ENCODE data around the gene GMPR.
"Not testable (repeated sequence)": the region's sequence is repeated elsewhere in the genome, so short reads cannot be mapped to it uniquely, and the experiment has no call there.

The GMPR gene

GRCh38 chr6:16209539-16209938 is 28.8 kb upstream of the GMPR start:
- no peak overlapping the region for H3K4me3 ChIP-seq (ENCODE audit: low read depth, low read length)
- no peak for DNase-seq (ENCODE audit: low read depth)
- no peak for TF ChIP-seq CTCF (IDR thresholded peaks at IDR 0.05; ENCODE audit: insufficient read depth, low read depth, low read length, missing control alignments)

- DNase-seq (ENCODE audit: low read depth): no peak
- no peak for TF ChIP-seq CTCF (IDR thresholded peaks at IDR 0.05; ENCODE audit: insufficient read depth, low read depth, low read length, missing control alignments)
- no peak overlapping the region for H3K4me3 ChIP-seq (ENCODE audit: low read depth, low read length)
Measured at GRCh38 chr6:16212276-16212675, 26.1 kb upstream of the GMPR start.

GRCh38 chr6:16216501-16217155 is 21.8 kb upstream of the GMPR start:
- TF ChIP-seq CTCF (IDR thresholded peaks at IDR 0.05; ENCODE audit: insufficient read depth, low read depth, low read length, missing control alignments): no peak
- no peak for DNase-seq (ENCODE audit: low read depth)
- H3K4me3 ChIP-seq (ENCODE audit: low read depth, low read length): no peak overlapping the region

GRCh38 chr6:16217156-16217721 is 21.1 kb upstream of the GMPR start:
- no peak overlapping the region for H3K4me3 ChIP-seq (ENCODE audit: low read depth, low read length)
- no peak for TF ChIP-seq CTCF (IDR thresholded peaks at IDR 0.05; ENCODE audit: insufficient read depth, low read depth, low read length, missing control alignments)
- no peak for DNase-seq (ENCODE audit: low read depth)

GRCh38 chr6:16222826-16223225 is 15.6 kb upstream of the GMPR start:
- H3K4me3 ChIP-seq (ENCODE audit: low read depth, low read length): no peak overlapping the region
- DNase-seq (ENCODE audit: low read depth): no peak
- TF ChIP-seq CTCF (IDR thresholded peaks at IDR 0.05; ENCODE audit: insufficient read depth, low read depth, low read length, missing control alignments): no peak

GRCh38 chr6:16223362-16223761 is 15.0 kb upstream of the GMPR start:
- H3K4me3 ChIP-seq (ENCODE audit: low read depth, low read length): no peak overlapping the region
- no peak for TF ChIP-seq CTCF (IDR thresholded peaks at IDR 0.05; ENCODE audit: insufficient read depth, low read depth, low read length, missing control alignments)
- DNase-seq (ENCODE audit: low read depth): no peak

DNA sequence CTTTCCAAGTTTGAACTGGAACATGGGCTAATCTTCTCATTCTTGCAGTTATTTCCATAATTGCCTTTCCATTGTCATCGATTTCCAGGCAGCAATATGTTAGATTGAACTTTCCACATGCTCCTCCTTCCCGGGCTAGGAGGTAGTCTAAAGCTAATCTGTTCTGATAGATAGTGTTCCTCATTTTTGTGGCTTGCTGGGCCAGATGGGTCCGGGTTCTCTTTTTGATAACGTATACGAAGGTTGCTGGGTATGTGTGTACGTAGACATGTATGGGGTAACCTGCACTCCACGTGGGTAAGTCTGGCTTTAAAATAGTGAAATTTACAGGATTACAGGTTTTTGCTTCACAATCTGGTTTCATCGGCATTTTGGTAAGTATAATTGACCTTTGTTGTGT is 14.0 kb upstream of the GMPR start:
- H3K4me3 ChIP-seq (ENCODE audit: low read depth, low read length): no peak overlapping the region
- DNase-seq (ENCODE audit: low read depth): no peak
- no peak for TF ChIP-seq CTCF (IDR thresholded peaks at IDR 0.05; ENCODE audit: insufficient read depth, low read depth, low read length, missing control alignments)

DNA sequence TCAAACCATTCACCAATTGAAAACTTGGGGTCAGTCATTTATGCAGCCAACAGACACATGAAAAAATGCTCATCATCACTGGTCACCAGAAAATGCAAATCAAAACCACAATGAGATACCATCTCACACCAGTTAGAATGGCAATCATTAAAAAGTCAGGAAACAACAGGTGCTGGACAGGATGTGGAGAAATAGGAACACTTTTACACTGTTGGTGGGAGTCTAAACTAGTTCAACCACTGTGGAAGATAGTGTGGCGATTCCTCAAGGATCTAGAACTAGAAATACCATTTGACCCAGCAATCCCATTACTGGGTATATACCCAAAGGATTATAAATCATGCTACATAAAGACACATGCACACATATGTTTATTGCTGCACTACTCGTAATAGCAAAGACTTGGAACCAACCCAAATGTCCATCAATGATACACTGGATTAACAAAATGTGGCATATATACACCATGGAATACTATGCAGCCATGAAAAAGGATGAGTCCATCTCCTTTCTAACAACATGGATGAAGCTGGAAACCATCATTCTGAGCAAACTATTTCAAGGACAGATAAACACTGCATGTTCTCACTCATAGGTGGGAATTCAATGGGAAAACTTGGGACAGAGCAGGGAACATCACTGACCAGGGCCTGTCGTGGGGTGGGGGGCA is 13.2 kb upstream of the GMPR start:
- DNase-seq (ENCODE audit: low read depth); H3K4me3 ChIP-seq (ENCODE audit: low read depth, low read length): not testable (repeated sequence)

DNA sequence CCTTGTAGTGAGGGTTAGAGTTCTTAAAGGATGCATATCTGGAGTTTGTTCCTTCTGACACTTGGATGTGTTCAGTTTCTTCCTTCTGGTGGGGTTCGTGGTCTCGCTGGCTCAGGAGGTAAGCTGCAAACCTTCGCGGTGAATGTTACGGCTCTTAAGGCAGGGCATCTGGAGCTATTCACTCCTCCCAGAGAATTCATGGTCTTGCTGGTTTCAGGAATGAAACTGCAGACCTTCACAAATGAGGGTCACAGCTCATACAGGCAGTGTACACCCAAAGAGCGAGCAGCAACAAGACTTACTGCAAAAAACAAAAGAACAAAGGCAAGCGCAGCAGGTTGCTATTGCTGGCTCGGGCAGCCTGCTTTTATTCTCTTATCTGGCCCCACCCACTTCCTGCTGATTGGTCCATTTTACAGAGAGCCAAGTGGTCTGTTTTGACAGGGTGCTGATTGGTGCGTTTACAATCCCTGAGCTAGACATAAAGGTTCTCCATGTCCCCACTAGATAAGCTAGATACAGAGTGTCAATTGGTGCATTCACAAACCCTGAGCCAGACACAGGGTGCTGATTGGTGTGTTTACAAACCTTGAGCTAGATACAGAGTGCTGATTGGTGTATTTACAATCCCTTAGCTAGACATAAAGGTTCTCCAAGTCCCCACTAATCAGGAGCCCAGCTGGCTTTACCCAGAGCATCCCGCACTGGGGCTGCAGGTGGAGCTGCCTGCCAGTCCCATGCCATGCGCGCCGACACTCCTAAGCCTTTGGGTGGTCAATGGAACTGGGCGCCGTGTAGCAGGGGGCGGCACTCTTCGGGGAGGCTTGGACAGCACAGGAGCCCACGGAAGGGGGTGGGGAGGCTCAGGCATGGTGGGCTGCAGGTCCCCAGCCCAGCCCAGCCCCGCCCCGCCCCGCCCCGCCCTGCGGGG is 12.0 kb upstream of the GMPR start:
- not testable (repeated sequence) for H3K4me3 ChIP-seq (ENCODE audit: low read depth, low read length); DNase-seq (ENCODE audit: low read depth)
